HepG2 (cell line): ENCODE measurements around the gene MTF1. TPM values are rescaled to one million over a fixed set of nuclear protein-coding genes. Genes with fewer than 3 reads are reported as not detected.

ENCODE experiments used
- ARHGAP35 ChIP-seq: sonication (generic); formaldehyde crosslinking; IDR thresholded peaks from 2 replicates; pipeline ENCODE4 v1.9.0; 2022; ENCODE audit warnings: mild to moderate bottlenecking, inconsistent platforms, moderate library complexity, missing genetic modification reagents, borderline replicate concordance
- DNMT1 ChIP-seq: sonication (generic); formaldehyde crosslinking; IDR thresholded peaks from 2 replicates; pipeline ENCODE4 v1.5.1; 2020; ENCODE audit warnings: mild to moderate bottlenecking, missing genetic modification reagents
- HDAC1 ChIP-seq: sonication (generic); formaldehyde crosslinking; IDR thresholded peaks from 2 replicates; pipeline ENCODE4 v1.5.1; 2020; ENCODE audit warnings: mild to moderate bottlenecking, missing genetic modification reagents
- MTA1 ChIP-seq: sonication (generic); formaldehyde crosslinking; IDR thresholded peaks from 2 replicates; pipeline ENCODE4 v1.4.0; 2020; ENCODE audit warnings: missing genetic modification reagents, mild to moderate bottlenecking, borderline replicate concordance
- MXD3 ChIP-seq: IDR thresholded peaks from 2 replicates; pipeline ENCODE4 v1.6.1; 2016; ENCODE audit warnings: mild to moderate bottlenecking, missing biosample characterization, missing genetic modification reagents
- MXI1 ChIP-seq: IDR thresholded peaks from 3 replicates; pipeline ENCODE4 v1.6.1; 2012; ENCODE audit warnings: low read depth, low read length, inconsistent platforms, borderline replicate concordance
- NR3C1 ChIP-seq: sonication (generic); formaldehyde crosslinking; IDR thresholded peaks from 2 replicates; pipeline ENCODE4 v1.4.0; 2020; ENCODE audit warnings: missing genetic modification reagents
- PATZ1 ChIP-seq: sonication (generic); formaldehyde crosslinking; IDR thresholded peaks from 2 replicates; pipeline ENCODE4 v1.4.0; 2020; ENCODE audit warnings: missing genetic modification reagents
- ZNF17 ChIP-seq: sonication (generic); formaldehyde crosslinking; IDR thresholded peaks from 2 replicates; pipeline ENCODE4 v1.5.0; 2020; ENCODE audit warnings: mild to moderate bottlenecking, missing genetic modification reagents
- ZNF276 ChIP-seq: sonication (generic); formaldehyde crosslinking; IDR thresholded peaks from 2 replicates; pipeline ENCODE4 v1.4.0; 2020; ENCODE audit warnings: mild to moderate bottlenecking, low read depth, missing genetic modification reagents
- ZNF329 ChIP-seq: sonication (generic); formaldehyde crosslinking; IDR thresholded peaks from 2 replicates; pipeline ENCODE4 v1.9.0; 2021; ENCODE audit warnings: low read depth, mild to moderate bottlenecking, missing genetic modification reagents
- ZNF343 ChIP-seq: sonication (generic); formaldehyde crosslinking; IDR thresholded peaks from 2 replicates; pipeline ENCODE4 v1.4.0; 2020; ENCODE audit warnings: mild to moderate bottlenecking, missing genetic modification reagents
- ZNF713 ChIP-seq: sonication (generic); formaldehyde crosslinking; IDR thresholded peaks from 2 replicates; pipeline ENCODE4 v1.4.0; 2020; ENCODE audit warnings: mild to moderate bottlenecking, missing genetic modification reagents
- ZNF780A ChIP-seq: sonication (generic); formaldehyde crosslinking; IDR thresholded peaks from 2 replicates; pipeline ENCODE4 v1.8.0; 2022; ENCODE audit warnings: mild to moderate bottlenecking, missing genetic modification reagents, moderate library complexity
- polyA plus RNA-seq, 8 experiments: library from polyadenylated mRNA; depleted of rRNA in 3 of 8; stranded (reverse) in 7 of 8; unstranded in 1 of 8; fragments of >200 nt; fragmentation: Illumina TruSeq in 4 of 8; extraction: Trizol in 4 of 8; gene quantifications; 2 replicates each; pipeline versions ENCODE4 v1.2.1 to v1.2.3, GENCODE V29; 2011 to 2016; ENCODE audit warnings: low read depth in 4 of 8, missing spikeins in 1 of 8, mixed read lengths in 1 of 8; ENCODE audit not compliant: insufficient read depth in 1 of 8
- total RNA-seq, 5 experiments: library from RNA; depleted of rRNA; stranded (reverse); fragments of >200 nt; fragmentation: Illumina TruSeq; extraction: Trizol; gene quantifications; 2 replicates each; pipeline ENCODE4 v1.2.3, GENCODE V29; 2016; ENCODE audit warnings: low read depth in 1 of 5
- TF ChIP-seq, protein P1 (sequence below): sonication (generic); formaldehyde crosslinking; conservative IDR thresholded peaks from 2 replicates; pipeline ENCODE4 v1.8.0; 2022; ENCODE audit warnings: mild to moderate bottlenecking, moderate library complexity, missing genetic modification reagents
- TF ChIP-seq, protein P2 (sequence below), 2 experiments: sonication (generic) in 1 of 2; formaldehyde crosslinking in 1 of 2; IDR thresholded peaks; 2 replicates each; pipeline versions ENCODE4 v1.4.0 to v1.6.1; 2018 to 2020; ENCODE audit warnings: missing genetic modification reagents in 2 of 2, borderline replicate concordance in 1 of 2, low read depth in 1 of 2, mild to moderate bottlenecking in 1 of 2, missing biosample characterization in 1 of 2
- TF ChIP-seq, protein P3 (sequence below): sonication (generic); formaldehyde crosslinking; IDR thresholded peaks from 2 replicates; pipeline ENCODE4 v1.4.0; 2020; ENCODE audit warnings: missing genetic modification reagents, low read depth, mild to moderate bottlenecking, borderline replicate concordance

Gene MTF1
- total and polyA plus RNA-seq, 2 of the 13 experiments (the other 11 are each of a cell fraction or from before 2014, with no cell fraction given) = 2.4 to 3.3 TPM

DNA sequence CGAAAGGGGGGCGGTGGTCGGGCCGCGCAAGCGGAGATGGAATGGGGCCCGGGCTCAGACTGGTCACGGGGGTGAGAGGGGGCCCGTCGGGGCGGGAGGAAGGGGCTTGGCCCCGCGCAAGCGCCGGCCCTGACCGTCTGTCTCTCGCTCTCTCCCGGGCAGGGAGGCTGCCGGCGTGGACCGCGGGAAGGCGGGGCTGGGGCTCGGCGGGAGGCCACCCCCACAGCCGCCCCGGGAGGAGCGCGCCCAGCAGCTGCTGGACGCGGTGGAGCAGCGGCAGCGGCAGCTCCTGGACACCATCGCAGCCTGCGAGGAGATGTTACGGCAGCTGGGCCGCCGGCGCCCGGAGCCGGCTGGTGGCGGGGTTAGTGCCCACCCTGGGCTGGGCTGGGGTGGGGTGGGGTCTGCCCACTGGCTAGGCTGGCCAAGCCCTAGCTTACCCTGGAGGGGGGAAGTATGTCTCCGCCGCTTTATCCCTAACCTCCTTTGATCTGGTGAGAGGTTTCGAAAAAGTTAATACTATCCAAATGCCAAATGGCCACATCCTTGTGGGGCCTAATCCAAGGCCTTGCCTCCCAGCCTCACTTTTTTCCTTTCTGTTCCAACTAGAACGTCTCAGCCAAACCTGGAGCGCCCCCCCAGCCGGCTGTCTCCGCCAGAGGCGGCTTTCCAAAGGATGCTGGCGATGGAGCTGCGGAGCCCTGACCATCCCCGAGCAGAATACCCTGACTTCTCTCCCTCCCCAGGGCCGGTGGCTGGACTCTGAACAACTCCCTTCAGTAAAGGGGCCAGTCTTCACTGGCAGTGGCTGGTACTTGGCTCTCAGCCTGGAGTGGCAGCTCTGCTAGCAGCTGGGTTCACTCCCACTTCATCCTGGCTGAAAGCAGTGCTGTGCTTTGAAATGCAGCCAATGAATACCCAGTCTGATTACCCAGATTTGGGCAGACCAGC is 50.7 kb downstream of the MTF1 start (continued):
- TF ChIP-seq PATZ1 (CRISPR knock-in tag) (peak; percentile 65), HDAC1 (CRISPR knock-in tag) (peak; percentile 19; the same call in 1 of the 2 replicates), MXI1 (peak; percentile 25; the same call in 1 of the 3 replicates), ZNF713 (CRISPR knock-in tag) (peak; percentile 87; the same call in 1 of the 2 replicates), MTA1 (CRISPR knock-in tag) (peak; percentile 49; the same call in 1 of the 2 replicates), ZNF276 (CRISPR knock-in tag) (0 out of 2 replicates have a peak, but pooled peaks have one; percentile 31), MXD3 (CRISPR knock-in tag) (0 out of 2 replicates have a peak, but pooled peaks have one; percentile 25), NR3C1 (CRISPR knock-in tag) (no peak), DNMT1 (CRISPR knock-in tag) (0 out of 2 replicates have a peak, but pooled peaks have one; percentile 16), ZNF329 (CRISPR knock-in tag) (no peak), ZNF17 (CRISPR knock-in tag) (no peak), ZNF780A (CRISPR knock-in tag) (0 out of 2 replicates have a peak, but pooled peaks have one; percentile 23), ARHGAP35 (CRISPR knock-in tag) (0 out of 2 replicates have a peak, but pooled peaks have one; percentile 9), ZNF343 (CRISPR knock-in tag) (peak; percentile 74)
- TF ChIP-seq, protein P1, sequence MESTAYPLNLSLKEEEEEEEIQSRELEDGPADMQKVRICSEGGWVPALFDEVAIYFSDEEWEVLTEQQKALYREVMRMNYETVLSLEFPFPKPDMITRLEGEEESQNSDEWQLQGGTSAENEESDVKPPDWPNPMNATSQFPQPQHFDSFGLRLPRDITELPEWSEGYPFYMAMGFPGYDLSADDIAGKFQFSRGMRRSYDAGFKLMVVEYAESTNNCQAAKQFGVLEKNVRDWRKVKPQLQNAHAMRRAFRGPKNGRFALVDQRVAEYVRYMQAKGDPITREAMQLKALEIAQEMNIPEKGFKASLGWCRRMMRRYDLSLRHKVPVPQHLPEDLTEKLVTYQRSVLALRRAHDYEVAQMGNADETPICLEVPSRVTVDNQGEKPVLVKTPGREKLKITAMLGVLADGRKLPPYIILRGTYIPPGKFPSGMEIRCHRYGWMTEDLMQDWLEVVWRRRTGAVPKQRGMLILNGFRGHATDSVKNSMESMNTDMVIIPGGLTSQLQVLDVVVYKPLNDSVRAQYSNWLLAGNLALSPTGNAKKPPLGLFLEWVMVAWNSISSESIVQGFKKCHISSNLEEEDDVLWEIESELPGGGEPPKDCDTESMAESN (CRISPR knock-in tag) = 0 out of 2 replicates have a peak, but pooled peaks have one; percentile 31
- TF ChIP-seq, protein P2, sequence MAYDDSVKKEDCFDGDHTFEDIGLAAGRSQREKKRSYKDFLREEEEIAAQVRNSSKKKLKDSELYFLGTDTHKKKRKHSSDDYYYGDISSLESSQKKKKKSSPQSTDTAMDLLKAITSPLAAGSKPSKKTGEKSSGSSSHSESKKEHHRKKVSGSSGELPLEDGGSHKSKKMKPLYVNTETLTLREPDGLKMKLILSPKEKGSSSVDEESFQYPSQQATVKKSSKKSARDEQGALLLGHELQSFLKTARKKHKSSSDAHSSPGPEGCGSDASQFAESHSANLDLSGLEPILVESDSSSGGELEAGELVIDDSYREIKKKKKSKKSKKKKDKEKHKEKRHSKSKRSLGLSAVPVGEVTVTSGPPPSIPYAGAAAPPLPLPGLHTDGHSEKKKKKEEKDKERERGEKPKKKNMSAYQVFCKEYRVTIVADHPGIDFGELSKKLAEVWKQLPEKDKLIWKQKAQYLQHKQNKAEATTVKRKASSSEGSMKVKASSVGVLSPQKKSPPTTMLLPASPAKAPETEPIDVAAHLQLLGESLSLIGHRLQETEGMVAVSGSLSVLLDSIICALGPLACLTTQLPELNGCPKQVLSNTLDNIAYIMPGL (CRISPR knock-in tag; IDR thresholded peaks at IDR 0.05; ENCODE audit: borderline replicate concordance in 1 of 2, low read depth in 1 of 2) = peak in 1 of 2 experiments; percentile 45; a peak in 1 of 4 replicates
- TF ChIP-seq, protein P3, sequence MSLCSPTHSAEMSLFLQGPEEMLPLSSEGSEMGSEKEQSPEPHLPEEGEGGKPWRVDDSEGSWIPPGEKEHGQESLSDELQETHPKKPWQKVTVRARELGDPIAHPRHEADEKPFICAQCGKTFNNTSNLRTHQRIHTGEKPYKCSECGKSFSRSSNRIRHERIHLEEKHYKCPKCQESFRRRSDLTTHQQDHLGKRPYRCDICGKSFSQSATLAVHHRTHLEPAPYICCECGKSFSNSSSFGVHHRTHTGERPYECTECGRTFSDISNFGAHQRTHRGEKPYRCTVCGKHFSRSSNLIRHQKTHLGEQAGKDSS (CRISPR knock-in tag) = 0 out of 2 replicates have a peak, but pooled peaks have one; percentile 19
